HEK293T (cell line): ENCODE measurements around the gene VWA5B1.
A peak's percentile ranks its signal among the peaks of the same experiment; 100 is the strongest.

ENCODE experiments used
- CTCF ChIA-PET: fragments of 350-600 bp; formaldehyde crosslinking; extraction: SDS; loops from one replicate; lab custom pipeline; 2021; ENCODE audit warnings: antibody characterized with exemption, inconsistent platforms; lab: Yijun Ruan, JAX
- POLR2A ChIA-PET: fragments of 350-600 bp; formaldehyde crosslinking; extraction: SDS; loops from one replicate; lab custom pipeline; 2020; ENCODE audit warnings: antibody characterized with exemption, inconsistent platforms; lab: Yijun Ruan, JAX
- DNase-seq: peaks from one replicate; pipeline ENCODE4 v3.0.0; 2012; ENCODE audit warnings: mixed read lengths; ENCODE audit errors: extremely low spot score
- ARNT ChIP-seq: fragments of 450-650 bp; IDR thresholded peaks from 2 replicates; pipeline ENCODE4 v1.6.1; 2017; ENCODE audit warnings: mild to moderate bottlenecking
- BHLHE40 ChIP-seq: fragments of 450-650 bp; IDR thresholded peaks from 2 replicates; pipeline ENCODE4 v1.6.1; 2016; ENCODE audit warnings: mild to moderate bottlenecking, moderate library complexity, borderline replicate concordance
- CTBP1 ChIP-seq: fragments of 450-650 bp; IDR thresholded peaks from 2 replicates; pipeline ENCODE4 v1.6.1; 2016; ENCODE audit warnings: borderline replicate concordance
- ELF4 ChIP-seq: fragments of 450-650 bp; IDR thresholded peaks from 2 replicates; pipeline ENCODE4 v1.6.1; 2017; ENCODE audit warnings: antibody characterized with exemption
- FOXA1 ChIP-seq: fragments of 450-650 bp; IDR thresholded peaks from 2 replicates; pipeline ENCODE4 v1.6.1; 2016; ENCODE audit warnings: mild to moderate bottlenecking
- FOXK2 ChIP-seq: fragments of 450-650 bp; IDR thresholded peaks from 2 replicates; pipeline ENCODE4 v1.6.1; 2016; ENCODE audit warnings: mild to moderate bottlenecking
- FOXM1 ChIP-seq: fragments of 450-650 bp; IDR thresholded peaks from 2 replicates; pipeline ENCODE4 v1.6.1; 2017; ENCODE audit warnings: mild to moderate bottlenecking, borderline replicate concordance
- HDGF ChIP-seq: fragments of 450-650 bp; IDR thresholded peaks from 2 replicates; pipeline ENCODE4 v1.6.1; 2017; ENCODE audit warnings: antibody characterized with exemption, borderline replicate concordance
- L3MBTL2 ChIP-seq: fragments of 450-650 bp; conservative IDR thresholded peaks from 2 replicates; pipeline ENCODE4 v1.6.1; 2016; ENCODE audit warnings: mild to moderate bottlenecking
- LEF1 ChIP-seq: fragments of 450-650 bp; IDR thresholded peaks from 2 replicates; pipeline ENCODE4 v1.6.1; 2017; ENCODE audit warnings: mild to moderate bottlenecking, borderline replicate concordance
- NFRKB ChIP-seq: fragments of 450-650 bp; IDR thresholded peaks from 2 replicates; pipeline ENCODE4 v1.6.1; 2016; ENCODE audit warnings: mild to moderate bottlenecking, moderate library complexity
- SP1 ChIP-seq: fragments of 450-650 bp; IDR thresholded peaks from 2 replicates; pipeline ENCODE4 v1.6.1; 2017
- SUZ12 ChIP-seq: fragments of 450-650 bp; IDR thresholded peaks from 2 replicates; pipeline ENCODE4 v1.6.1; 2016; ENCODE audit warnings: mild to moderate bottlenecking
- TARDBP ChIP-seq: fragments of 450-650 bp; IDR thresholded peaks from 2 replicates; pipeline ENCODE4 v1.6.1; 2016
- ZNF384 ChIP-seq: fragments of 450-650 bp; IDR thresholded peaks from 2 replicates; pipeline ENCODE4 v1.6.1; 2016
- TF ChIP-seq, protein P1 (sequence below): fragments of 450-650 bp; IDR thresholded peaks from 2 replicates; pipeline ENCODE4 v1.6.1; 2016

VWA5B1 gene

GRCh38 chr1:20357796-20358195, 67.1 kb downstream of the VWA5B1 start:
- CTCF ChIA-PET: no interaction called here
- TF ChIP-seq ZNF384: no peak
- TF ChIP-seq BHLHE40: no peak
- no peak for TF ChIP-seq ARNT
- TF ChIP-seq HDGF: no peak
- TF ChIP-seq, protein P1, sequence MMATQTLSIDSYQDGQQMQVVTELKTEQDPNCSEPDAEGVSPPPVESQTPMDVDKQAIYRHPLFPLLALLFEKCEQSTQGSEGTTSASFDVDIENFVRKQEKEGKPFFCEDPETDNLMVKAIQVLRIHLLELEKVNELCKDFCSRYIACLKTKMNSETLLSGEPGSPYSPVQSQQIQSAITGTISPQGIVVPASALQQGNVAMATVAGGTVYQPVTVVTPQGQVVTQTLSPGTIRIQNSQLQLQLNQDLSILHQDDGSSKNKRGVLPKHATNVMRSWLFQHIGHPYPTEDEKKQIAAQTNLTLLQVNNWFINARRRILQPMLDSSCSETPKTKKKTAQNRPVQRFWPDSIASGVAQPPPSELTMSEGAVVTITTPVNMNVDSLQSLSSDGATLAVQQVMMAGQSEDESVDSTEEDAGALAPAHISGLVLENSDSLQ: no peak
- no peak for TF ChIP-seq ELF4
- TF ChIP-seq L3MBTL2: no peak
- no peak for TF ChIP-seq LEF1
- no peak for TF ChIP-seq FOXM1
- no peak for TF ChIP-seq SUZ12
- TF ChIP-seq FOXK2: no peak
- TF ChIP-seq NFRKB: no peak
- no peak for TF ChIP-seq CTBP1
- no peak for TF ChIP-seq SP1
- TF ChIP-seq TARDBP: no peak
- no peak for TF ChIP-seq FOXA1
- no peak for DNase-seq
- POLR2A ChIA-PET: no interaction called here

DNA sequence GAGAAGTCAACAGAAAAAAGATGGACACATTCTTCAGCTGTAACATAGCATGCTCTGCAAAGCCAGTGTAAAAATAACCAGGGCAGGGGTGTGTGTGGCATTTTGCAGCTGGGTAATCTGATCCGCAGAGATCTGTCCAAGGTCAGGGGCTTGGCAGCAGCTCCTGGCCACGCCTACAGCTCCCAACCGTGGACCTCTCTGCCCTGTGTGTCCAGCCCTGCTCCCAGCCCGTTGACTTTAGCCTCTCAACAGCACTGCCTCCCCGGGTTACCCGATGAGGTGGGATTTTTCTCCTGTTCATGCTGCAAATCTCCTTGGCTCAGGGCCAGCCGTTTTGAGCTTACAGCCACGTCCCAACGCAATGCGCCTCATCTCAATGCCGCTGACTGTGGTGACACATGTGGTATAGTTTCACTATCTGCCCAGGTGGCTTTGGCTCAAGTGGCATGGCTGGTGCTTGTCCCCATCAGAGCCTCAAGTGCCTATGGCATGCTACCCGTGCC, 68.1 kb downstream of the VWA5B1 start:
- no peak for TF ChIP-seq ZNF384
- TF ChIP-seq FOXM1: no peak
- TF ChIP-seq ELF4: no peak
- TF ChIP-seq CTBP1: no peak
- TF ChIP-seq HDGF: no peak
- no peak for TF ChIP-seq BHLHE40
- TF ChIP-seq ARNT: no peak
- TF ChIP-seq LEF1: no peak
- no peak for TF ChIP-seq SP1
- TF ChIP-seq FOXA1: no peak
- TF ChIP-seq NFRKB: no peak
- no peak for TF ChIP-seq L3MBTL2
- TF ChIP-seq, protein P1: no peak
- no peak for TF ChIP-seq SUZ12
- ChIA-PET POLR2A (no interaction called here), CTCF (interaction anchor here (0.5 kb wide), 1 partner anchor 208 kb away, joined by 3 read pairs; no protein-coding TSS in a partner anchor)
- DNase-seq: peak; percentile 26

DNA sequence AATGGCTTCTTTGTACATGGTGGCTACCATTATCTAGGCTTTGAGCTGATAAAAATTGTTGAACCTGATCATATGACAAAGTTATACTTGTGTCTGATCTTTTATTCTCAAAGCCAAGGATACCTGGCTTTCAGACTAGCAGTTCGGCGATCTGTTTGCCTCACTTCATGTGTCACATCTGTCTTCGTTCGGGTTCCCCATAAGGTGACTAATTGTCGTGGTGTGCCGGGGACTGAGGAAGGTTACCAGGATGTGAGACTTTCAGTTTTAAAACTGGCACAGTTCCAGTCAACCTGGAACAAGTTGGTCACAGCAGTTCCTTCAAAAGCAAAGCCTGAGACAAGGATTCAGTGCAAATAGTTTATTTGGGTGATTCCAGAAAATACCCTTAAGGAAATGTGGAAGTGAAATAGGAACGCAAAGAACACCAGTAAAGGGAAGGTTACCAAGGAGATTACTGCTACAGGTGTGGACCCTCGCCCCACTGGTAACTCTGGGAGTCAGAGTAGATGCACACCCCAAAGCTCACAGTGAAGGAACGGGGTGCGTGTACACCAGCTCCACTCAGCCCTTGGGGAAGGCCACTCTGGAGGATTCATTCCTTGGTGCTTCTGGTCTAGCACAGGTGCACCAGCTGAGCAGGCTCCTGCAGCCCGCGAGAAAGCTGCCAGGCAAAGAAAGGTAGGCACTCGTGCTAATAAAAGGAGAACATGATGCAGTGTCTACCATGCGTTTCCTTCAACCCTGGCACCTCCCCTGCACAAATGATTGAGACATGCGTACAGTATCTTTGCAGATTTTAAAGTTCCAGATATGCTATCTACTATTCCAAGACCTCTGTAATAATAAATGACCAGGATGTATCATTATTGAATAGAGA, 69.0 kb downstream of the VWA5B1 start:
- CTCF ChIA-PET: no interaction called here
- no peak for TF ChIP-seq SUZ12
- TF ChIP-seq SP1: no peak
- no peak for TF ChIP-seq LEF1
- no peak for TF ChIP-seq ZNF384
- TF ChIP-seq ELF4: no peak
- TF ChIP-seq, protein P1: no peak
- no peak for TF ChIP-seq FOXK2
- no peak for TF ChIP-seq TARDBP
- TF ChIP-seq CTBP1: no peak
- TF ChIP-seq BHLHE40: no peak
- TF ChIP-seq NFRKB: no peak
- no peak for TF ChIP-seq HDGF
- DNase-seq: no peak
- POLR2A ChIA-PET: no interaction called here

DNA sequence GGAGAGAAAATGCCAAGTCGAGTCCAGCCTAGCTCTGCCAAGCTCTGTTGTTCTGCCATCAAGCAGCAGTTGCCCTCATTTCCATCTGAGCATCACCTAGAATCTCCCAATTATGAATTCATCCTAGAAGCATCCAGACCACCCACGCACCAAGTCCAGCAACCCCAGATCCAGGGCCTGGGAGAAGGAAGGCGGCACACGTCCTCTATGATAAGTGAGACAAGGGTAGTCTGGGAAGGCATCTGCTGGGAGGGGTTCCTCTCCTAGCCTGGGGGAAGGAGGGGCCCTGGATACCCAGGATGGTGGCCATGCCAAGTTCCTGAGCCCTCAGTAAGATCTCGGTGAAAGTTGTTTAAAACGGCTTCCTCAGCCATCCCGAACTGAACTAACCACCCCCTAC, 70.7 kb downstream of the VWA5B1 start:
- POLR2A ChIA-PET: no interaction called here
- no peak for TF ChIP-seq ELF4
- CTCF ChIA-PET: interaction anchor here (0.7 to 3.0 kb wide), 13 partner anchors 9 to 166 kb away, joined by 3 to 20 read pairs (median 4); no protein-coding TSS in a partner anchor
- DNase-seq: no peak

GRCh38 chr1:20361805-20362381, 71.2 kb downstream of the VWA5B1 start:
- TF ChIP-seq, protein P1: no peak
- ChIA-PET CTCF (interaction anchor here (0.7 to 3.0 kb wide), 15 partner anchors 10 to 167 kb away, joined by 3 to 20 read pairs (median 4); no protein-coding TSS in a partner anchor), POLR2A (no interaction called here)
- DNase-seq: peak; percentile 77

DNA sequence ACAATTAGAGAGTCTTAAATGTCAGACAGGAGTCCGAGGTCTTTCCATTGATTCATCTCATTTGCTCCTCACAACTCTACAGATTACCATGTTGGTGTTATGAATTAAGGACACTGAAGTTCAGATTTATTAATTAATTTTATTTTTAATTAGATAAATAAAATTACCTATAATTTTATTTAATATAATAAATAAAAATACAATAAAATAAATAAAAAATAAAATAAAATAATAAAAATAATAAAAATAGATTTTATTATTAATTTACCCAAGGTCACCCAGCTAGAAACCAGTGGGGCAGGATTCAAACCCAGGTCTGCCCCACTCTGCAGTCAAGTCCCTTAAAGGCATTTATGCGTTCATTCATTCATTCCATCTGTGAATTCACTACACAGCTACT, 72.2 kb downstream of the VWA5B1 start:
- TF ChIP-seq HDGF: no peak
- TF ChIP-seq FOXK2: no peak
- TF ChIP-seq SP1: no peak
- no peak for TF ChIP-seq BHLHE40
- TF ChIP-seq CTBP1: no peak
- no peak for TF ChIP-seq FOXM1
- no peak for TF ChIP-seq L3MBTL2
- TF ChIP-seq TARDBP: no peak
- no peak for TF ChIP-seq FOXA1
- POLR2A ChIA-PET: no interaction called here

More for the DNA sequence above, 72.2 kb downstream of the VWA5B1 start:
- CTCF ChIA-PET: interaction anchor here (0.6 to 3.0 kb wide), 7 partner anchors 15 to 524 kb away, joined by 3 to 20 read pairs (median 4); no protein-coding TSS in a partner anchor
- DNase-seq: no peak
